Measurements from ENCODE around the gene OR1E2. TPM values are rescaled to one million over a fixed set of nuclear protein-coding genes. Genes with fewer than 3 reads are reported as not detected.
"Not testable (repeated sequence)": the region's sequence is repeated elsewhere in the genome, so short reads cannot be mapped to it uniquely, and the experiment has no call there.

Gene OR1E2
- total RNA-seq, 1 experiment from 2014 or later: not detected

GRCh38 chr17:3472137-3472536 is 38.5 kb upstream of the OR1E2 start:
- no peaks in the 10 kb centered on the region for H3F3A ChIP-seq (ENCODE audit: low read length, unreplicated experiment)
- H3K36me3 ChIP-seq (ENCODE audit: low read depth, low read length): no peaks in the 10 kb centered on the region
- TF ChIP-seq EZH2phosphoT487 (IDR thresholded peaks at IDR 0.05; ENCODE audit: borderline replicate concordance, low read length): no peak
- TF ChIP-seq, protein P1, sequence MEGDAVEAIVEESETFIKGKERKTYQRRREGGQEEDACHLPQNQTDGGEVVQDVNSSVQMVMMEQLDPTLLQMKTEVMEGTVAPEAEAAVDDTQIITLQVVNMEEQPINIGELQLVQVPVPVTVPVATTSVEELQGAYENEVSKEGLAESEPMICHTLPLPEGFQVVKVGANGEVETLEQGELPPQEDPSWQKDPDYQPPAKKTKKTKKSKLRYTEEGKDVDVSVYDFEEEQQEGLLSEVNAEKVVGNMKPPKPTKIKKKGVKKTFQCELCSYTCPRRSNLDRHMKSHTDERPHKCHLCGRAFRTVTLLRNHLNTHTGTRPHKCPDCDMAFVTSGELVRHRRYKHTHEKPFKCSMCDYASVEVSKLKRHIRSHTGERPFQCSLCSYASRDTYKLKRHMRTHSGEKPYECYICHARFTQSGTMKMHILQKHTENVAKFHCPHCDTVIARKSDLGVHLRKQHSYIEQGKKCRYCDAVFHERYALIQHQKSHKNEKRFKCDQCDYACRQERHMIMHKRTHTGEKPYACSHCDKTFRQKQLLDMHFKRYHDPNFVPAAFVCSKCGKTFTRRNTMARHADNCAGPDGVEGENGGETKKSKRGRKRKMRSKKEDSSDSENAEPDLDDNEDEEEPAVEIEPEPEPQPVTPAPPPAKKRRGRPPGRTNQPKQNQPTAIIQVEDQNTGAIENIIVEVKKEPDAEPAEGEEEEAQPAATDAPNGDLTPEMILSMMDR (conservative IDR thresholded peaks at IDR 0.05; ENCODE audit: low read depth, low read length): no peak
- no peak for TF ChIP-seq EZH2 (IDR thresholded peaks at IDR 0.05; ENCODE audit: low read length, unreplicated experiment)
- H3K9ac ChIP-seq (ENCODE audit: low read length): no peak overlapping the region
- no TSS peak for BruUV-seq (replicated peaks)
- no peak overlapping the region for H3K4me2 ChIP-seq (ENCODE audit: low read length)
- no peaks in the 10 kb centered on the region for H3K9me3 ChIP-seq (ENCODE audit: low read length)
- POLR2A ChIA-PET (ENCODE audit: unreplicated experiment): no interaction called here
- ATAC-seq (no peak), DNase-seq (no peak)
- H3K79me2 ChIP-seq (ENCODE audit: low read length): no peaks in the 10 kb centered on the region
- H2AFZ ChIP-seq (ENCODE audit: low read length): no peak overlapping the region
- no peak overlapping the region for H3K4me3 ChIP-seq (ENCODE audit: low read length)
- CTCF ChIA-PET: no interaction called here
- no peaks in the 10 kb centered on the region for H3K9me2 ChIP-seq (replicated peaks; ENCODE audit: low read length)
- no peaks in the 10 kb centered on the region for H4K20me1 ChIP-seq (ENCODE audit: low read length)
- H3K27ac ChIP-seq (ENCODE audit: low read length): no peak overlapping the region
- H3K27me3 ChIP-seq (ENCODE audit: low read length): peaks cover 5% of the 10 kb centered on the region; the same call in 1 of the 2 replicates
- intact Hi-C loops (cut with micrococcal nuclease): no loop called here
- H3K4me1 ChIP-seq (ENCODE audit: insufficient read depth, low read length): no peaks in the 10 kb centered on the region

- BruUV-seq (replicated peaks): no TSS peak
- ChIA-PET POLR2A (ENCODE audit: unreplicated experiment) (no interaction called here), CTCF (no interaction called here)
- H3F3A ChIP-seq (ENCODE audit: low read length, unreplicated experiment): no peaks in the 10 kb centered on the region
- ATAC-seq (no peak), DNase-seq (no peak)
- H3K27ac ChIP-seq (ENCODE audit: low read length): no peak within 1 kb of the TSS
- no peaks in the 10 kb centered on the region for H3K36me3 ChIP-seq (ENCODE audit: low read depth, low read length)
- no peak within 1 kb of the TSS for H3K9ac ChIP-seq (ENCODE audit: low read length)
- peaks cover 5% of the 10 kb centered on the region; the same call in 1 of the 2 replicates for H3K27me3 ChIP-seq (ENCODE audit: low read length)
- H2AFZ ChIP-seq (ENCODE audit: low read length): no peak within 1 kb of the TSS
- no peaks in the 10 kb centered on the region for H3K4me1 ChIP-seq (ENCODE audit: insufficient read depth, low read length)
- H3K79me2 ChIP-seq (ENCODE audit: low read length): no peaks in the 10 kb centered on the region
- H3K9me3 ChIP-seq (ENCODE audit: low read length): no peaks in the 10 kb centered on the region
- no peaks in the 10 kb centered on the region for H4K20me1 ChIP-seq (ENCODE audit: low read length)
- intact Hi-C loops (cut with micrococcal nuclease): no loop called here
- H3K4me2 ChIP-seq (ENCODE audit: low read length): no peak within 1 kb of the TSS
- H3K9me2 ChIP-seq (replicated peaks; ENCODE audit: low read length): no peaks in the 10 kb centered on the region
- H3K4me3 ChIP-seq (ENCODE audit: low read length): no peak within 1 kb of the TSS
- TF ChIP-seq EZH2phosphoT487 (IDR thresholded peaks at IDR 0.05; ENCODE audit: borderline replicate concordance, low read length) (no peak), EZH2 (IDR thresholded peaks at IDR 0.05; ENCODE audit: low read length, unreplicated experiment) (no peak)
- TF ChIP-seq, protein P1 (conservative IDR thresholded peaks at IDR 0.05; ENCODE audit: low read depth, low read length): no peak
These were observed 38.0 kb upstream of the OR1E2 start, which contains the start of gene SPATA22 for GRCh38 chr17:3471599-3471998. SPATA22 (minus strand) TSS chr17:3471819; CDS start chr17:3469325, 2,494 bp downstream.

GRCh38 chr17:3469529-3469928 is 35.9 kb upstream of the OR1E2 start:
- BruUV-seq (replicated peaks): no TSS peak
- H3K27me3 ChIP-seq (ENCODE audit: low read length): peaks cover 5% of the 10 kb centered on the region; the same call in 1 of the 2 replicates
- TF ChIP-seq, protein P1 (conservative IDR thresholded peaks at IDR 0.05; ENCODE audit: low read depth, low read length): no peak
- TF ChIP-seq EZH2phosphoT487 (IDR thresholded peaks at IDR 0.05; ENCODE audit: borderline replicate concordance, low read length) (no peak), EZH2 (IDR thresholded peaks at IDR 0.05; ENCODE audit: low read length, unreplicated experiment) (no peak)
- no peak overlapping the region for H3K27ac ChIP-seq (ENCODE audit: low read length)
- no peak for ATAC-seq
- H3K4me3 ChIP-seq (ENCODE audit: low read length): no peak overlapping the region
- intact Hi-C loops (cut with micrococcal nuclease): no loop called here
- H3K9me3 ChIP-seq (ENCODE audit: low read length): no peaks in the 10 kb centered on the region
- H3K9ac ChIP-seq (ENCODE audit: low read length): no peak overlapping the region
- H3K4me2 ChIP-seq (ENCODE audit: low read length): no peak overlapping the region
- ChIA-PET POLR2A (ENCODE audit: unreplicated experiment) (no interaction called here), CTCF (no interaction called here)
- DNase-seq: no peak
- no peaks in the 10 kb centered on the region for H3K79me2 ChIP-seq (ENCODE audit: low read length)
- H2AFZ ChIP-seq (ENCODE audit: low read length): no peak overlapping the region
- no peaks in the 10 kb centered on the region for H3K4me1 ChIP-seq (ENCODE audit: insufficient read depth, low read length)
- no peaks in the 10 kb centered on the region for H4K20me1 ChIP-seq (ENCODE audit: low read length)
- no peaks in the 10 kb centered on the region for H3K9me2 ChIP-seq (replicated peaks; ENCODE audit: low read length)
- no peaks in the 10 kb centered on the region for H3F3A ChIP-seq (ENCODE audit: low read length, unreplicated experiment)
- H3K36me3 ChIP-seq (ENCODE audit: low read depth, low read length): no peaks in the 10 kb centered on the region

DNA sequence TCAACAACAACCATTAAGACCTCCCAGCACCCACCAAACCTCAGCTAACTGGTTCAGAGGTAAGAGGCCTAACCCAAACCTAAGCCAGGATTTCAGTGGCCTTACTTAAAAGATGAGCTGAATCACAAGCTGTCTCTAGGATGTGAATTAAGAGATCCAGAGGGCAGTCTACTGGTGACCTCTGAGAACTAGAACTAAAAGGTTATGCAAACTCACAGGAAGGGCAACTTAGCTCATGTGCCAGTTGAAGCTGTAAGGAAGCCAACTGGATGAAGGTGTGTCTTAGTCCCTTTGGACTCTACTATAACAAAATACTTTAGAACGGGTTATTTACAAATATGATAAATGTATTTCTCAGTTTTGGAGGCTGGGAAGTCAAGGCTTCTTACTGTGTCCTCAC is 32.7 kb upstream of the OR1E2 start:
- intact Hi-C loops (cut with micrococcal nuclease); POLR2A ChIA-PET (ENCODE audit: unreplicated experiment); H4K20me1 ChIP-seq (ENCODE audit: low read length); H3K79me2 ChIP-seq (ENCODE audit: low read length); H3K4me3 ChIP-seq (ENCODE audit: low read length); CTCF ChIA-PET; H3K9me2 ChIP-seq (replicated peaks; ENCODE audit: low read length); H3K4me1 ChIP-seq (ENCODE audit: insufficient read depth, low read length); H3K9me3 ChIP-seq (ENCODE audit: low read length); H3F3A ChIP-seq (ENCODE audit: low read length, unreplicated experiment); BruUV-seq (replicated peaks); H3K9ac ChIP-seq (ENCODE audit: low read length); H3K27ac ChIP-seq (ENCODE audit: low read length); H3K27me3 ChIP-seq (ENCODE audit: low read length); DNase-seq; H3K36me3 ChIP-seq (ENCODE audit: low read depth, low read length); ATAC-seq; H3K4me2 ChIP-seq (ENCODE audit: low read length); H2AFZ ChIP-seq (ENCODE audit: low read length): not testable (repeated sequence)
